SK-N-SH (cell line): ENCODE results near the gene RPL39.

ENCODE experiments used
- CHD2 ChIP-seq: fragments of 150-350 bp; IDR thresholded peaks from 2 replicates; pipeline ENCODE4 v1.6.1; 2018; ENCODE audit warnings: low read length; ENCODE audit not compliant: partially characterized antibody
- CTCF ChIP-seq: fragments of 200-600 bp; sonication (generic); IDR thresholded peaks from 2 replicates; pipeline ENCODE4 v1.6.1; 2017; ENCODE audit warnings: antibody characterized with exemption, mild to moderate bottlenecking, moderate library complexity
- EP300 ChIP-seq, 2 experiments: IDR thresholded peaks; 2 replicates each; pipeline versions ENCODE4 v1.4.0 to v1.6.1; 2012; ENCODE audit warnings: borderline replicate concordance in 1 of 2, low read depth in 1 of 2, low read length in 1 of 2
- GABPA ChIP-seq: IDR thresholded peaks from 2 replicates; pipeline ENCODE4 v1.4.0; 2012; ENCODE audit warnings: low read depth, mild to moderate bottlenecking
- POLR2AphosphoS5 ChIP-seq: IDR thresholded peaks from 2 replicates; pipeline ENCODE4 v1.6.1; 2012; ENCODE audit warnings: low read depth, low read length
- RAD21 ChIP-seq: IDR thresholded peaks from 2 replicates; pipeline ENCODE4 v1.6.1; 2012; ENCODE audit warnings: mild to moderate bottlenecking, low read length
- RFX5 ChIP-seq: IDR thresholded peaks from 2 replicates; pipeline ENCODE4 v1.6.1; 2012; ENCODE audit warnings: mild to moderate bottlenecking, improper control_type of control experiment, low read length
- TAF1 ChIP-seq: IDR thresholded peaks from 2 replicates; pipeline ENCODE4 v1.6.1; 2012; ENCODE audit warnings: low read depth, mild to moderate bottlenecking, low read length, moderate library complexity, borderline replicate concordance

GRCh38 chrX:119778829-119779228 is 12.6 kb downstream of the RPL39 start:
- no peak for TF ChIP-seq CHD2
- TF ChIP-seq GABPA = no peak
- no peak for TF ChIP-seq CTCF
- no peak for TF ChIP-seq RFX5
- no peak for TF ChIP-seq TAF1
- no peak for TF ChIP-seq RAD21
- TF ChIP-seq EP300 (IDR thresholded peaks at IDR 0.05; ENCODE audit: borderline replicate concordance in 1 of 2, low read depth in 1 of 2, low read length in 1 of 2) = no peak
- no peak for TF ChIP-seq POLR2AphosphoS5
